Rectal smooth muscle tissue (tissue), 1 donor: Measurements from ENCODE around the gene PMM1.
A peak's percentile ranks its signal among the peaks of the same experiment; 100 is the strongest.

Experiments used
- H3K27ac ChIP-seq: one replicate; pipeline ENCODE4 v1.7.0; 2013; ENCODE audit warnings: low read depth, low read length, inconsistent platforms
- H3K27me3 ChIP-seq: one replicate; pipeline ENCODE4 v1.7.0; 2013; ENCODE audit warnings: low read length; ENCODE audit not compliant: control insufficient read depth, insufficient read depth
- H3K36me3 ChIP-seq: one replicate; pipeline ENCODE4 v1.7.0; 2013; ENCODE audit warnings: low read length; ENCODE audit not compliant: control insufficient read depth, insufficient read depth
- H3K4me1 ChIP-seq: one replicate; pipeline ENCODE4 v1.7.0; 2013; ENCODE audit warnings: low read length; ENCODE audit not compliant: control insufficient read depth, insufficient read depth
- H3K4me3 ChIP-seq: one replicate; pipeline ENCODE4 v1.7.0; 2013; ENCODE audit warnings: low read length
- H3K9ac ChIP-seq: one replicate; pipeline ENCODE4 v1.7.0; 2013; ENCODE audit warnings: low read length

PMM1 gene

DNA sequence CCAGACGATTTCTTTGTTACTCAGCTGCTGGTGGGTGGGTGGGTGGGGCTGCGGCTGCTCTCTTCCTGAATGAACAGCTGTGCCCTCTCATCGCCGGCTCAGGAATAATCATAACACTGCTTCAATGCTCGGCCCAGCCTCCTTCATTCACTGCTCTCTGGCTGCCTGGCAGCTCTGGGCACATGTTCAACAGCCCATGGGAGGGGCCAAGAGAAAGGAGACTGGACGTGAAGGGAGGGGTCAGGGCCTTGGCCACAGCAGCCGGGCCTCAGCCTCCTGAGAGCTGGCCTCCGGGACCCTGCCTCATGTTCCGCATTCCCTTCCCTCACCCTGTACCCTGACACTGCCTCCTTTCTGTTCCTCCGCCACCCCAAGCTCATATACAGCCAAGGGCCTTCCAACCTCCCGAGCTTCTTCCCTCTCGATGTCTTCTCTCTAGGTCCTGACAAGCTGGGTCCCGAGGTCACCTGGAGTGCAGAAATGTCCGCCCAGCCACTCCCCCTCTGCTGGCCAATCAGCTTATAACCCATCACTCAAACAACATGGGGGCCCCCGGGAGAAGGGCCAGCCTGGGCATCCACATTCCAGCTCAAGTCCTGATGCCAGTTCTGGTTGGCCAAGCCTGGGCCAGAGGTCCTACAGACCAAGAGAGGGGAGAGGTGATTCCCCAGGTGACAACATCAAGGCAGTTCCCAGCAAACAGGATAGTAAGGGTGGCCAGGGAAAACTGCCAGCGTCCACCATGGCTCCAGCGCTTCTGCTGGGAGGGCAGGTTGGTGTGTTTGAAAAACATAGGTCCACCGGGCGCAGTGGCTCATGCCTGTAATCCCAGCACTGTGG lies 32.0 kb downstream of the PMM1 start:
- Histone ChIP-seq H3K36me3 (no peaks in the 10 kb centered on the region), H3K4me1 (peaks cover 13% of the 10 kb centered on the region), H3K9ac (no peak overlapping the region), H3K27ac (peak overlapping the region; percentile 15), H3K27me3 (no peaks in the 10 kb centered on the region), H3K4me3 (peak overlapping the region; percentile 18)

DNA sequence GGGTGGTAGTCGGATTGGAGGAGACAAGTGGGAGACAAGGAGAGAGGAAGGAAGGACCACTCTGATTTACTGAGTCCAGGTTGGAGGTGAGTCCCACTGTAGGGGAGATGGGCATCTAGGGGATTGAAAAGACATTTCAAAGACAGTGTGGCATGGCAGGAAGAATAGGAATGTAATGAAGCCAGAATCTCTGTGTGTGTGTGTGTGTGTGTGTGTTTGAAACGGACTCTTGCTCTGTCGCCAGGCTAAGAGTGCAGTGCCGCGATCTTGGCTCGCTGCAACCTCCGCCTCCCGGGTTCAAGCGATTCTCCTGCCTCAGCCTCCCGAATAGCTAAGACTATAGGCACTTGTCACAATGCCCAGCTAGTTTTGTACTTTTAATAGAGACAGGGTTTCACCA lies 33.1 kb downstream of the PMM1 start:
- Histone ChIP-seq H3K4me3 (no peak overlapping the region), H3K36me3 (no peaks in the 10 kb centered on the region), H3K4me1 (peaks cover 11% of the 10 kb centered on the region), H3K27me3 (no peaks in the 10 kb centered on the region), H3K9ac (no peak overlapping the region), H3K27ac (no peak overlapping the region)

DNA sequence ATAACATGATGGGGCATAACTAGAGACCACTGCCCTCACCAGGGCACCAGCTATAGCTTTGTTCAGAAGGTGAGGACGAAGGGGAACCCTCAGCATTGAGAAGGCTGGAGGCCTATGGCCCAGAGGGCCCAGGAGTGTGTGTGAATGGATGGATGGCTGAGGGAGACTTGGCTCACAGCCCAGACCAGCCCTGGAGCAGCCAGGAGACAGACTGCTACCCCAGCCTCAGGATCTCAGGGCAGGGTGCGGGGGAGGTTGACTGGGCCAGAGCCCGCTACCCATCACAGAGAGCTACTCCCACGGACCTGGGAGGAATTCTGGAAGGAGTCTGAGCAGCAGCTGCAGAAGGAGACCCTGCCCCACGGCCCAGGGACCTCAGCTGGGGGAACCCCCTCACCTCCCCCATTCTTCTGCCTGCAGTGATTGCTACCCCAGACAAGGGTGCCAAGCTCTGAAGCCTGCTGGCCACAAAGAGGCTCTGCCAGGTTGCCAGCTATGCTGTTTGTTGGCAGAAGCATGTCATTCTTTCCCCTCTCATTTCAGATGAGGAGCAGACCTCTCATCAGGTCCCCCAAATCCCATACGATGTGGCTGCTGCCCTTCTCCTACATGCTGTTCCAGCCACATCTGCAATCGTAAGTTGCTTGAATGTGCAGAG lies 34.2 kb downstream of the PMM1 start:
- Histone ChIP-seq H3K36me3 (no peaks in the 10 kb centered on the region), H3K4me1 (peaks cover 7% of the 10 kb centered on the region), H3K27me3 (no peaks in the 10 kb centered on the region), H3K4me3 (no peak overlapping the region), H3K9ac (no peak overlapping the region), H3K27ac (no peak overlapping the region)

DNA sequence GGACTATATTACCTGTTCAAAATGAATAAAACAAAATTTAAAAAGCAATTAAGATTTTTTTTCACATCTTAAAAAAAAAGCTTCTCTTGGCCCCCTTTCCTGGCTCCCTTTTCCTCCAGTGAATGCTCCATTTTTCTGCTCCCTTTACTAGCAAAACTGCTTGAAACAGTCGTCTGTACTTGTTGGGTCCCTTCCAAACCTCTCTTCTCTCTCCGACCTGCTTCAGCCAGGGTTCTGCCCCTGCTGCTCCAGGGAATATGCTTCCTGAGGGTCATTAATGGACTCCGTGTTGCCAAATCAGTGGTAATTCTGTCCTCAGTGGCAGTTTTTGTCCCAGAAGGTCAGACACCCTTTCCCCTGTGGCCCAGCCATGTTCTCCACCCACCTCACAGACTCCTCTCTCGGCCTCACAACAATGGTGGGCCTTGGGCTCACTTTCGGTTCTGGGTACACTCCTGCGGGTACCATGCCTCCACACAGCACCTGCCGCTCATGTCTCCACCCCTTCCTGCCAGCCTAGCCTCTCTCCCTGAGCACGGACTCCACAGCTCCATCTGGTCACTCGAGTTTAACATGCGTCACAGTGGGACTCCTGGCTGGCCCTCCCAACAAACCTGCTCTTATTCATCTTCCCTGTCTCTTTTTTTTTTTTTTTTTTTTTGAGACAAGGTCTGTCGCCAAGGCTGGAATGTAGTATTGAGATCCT lies 37.6 kb downstream of the PMM1 start:
- H3K27me3 ChIP-seq = no peaks in the 10 kb centered on the region
- H3K27ac ChIP-seq = no peak overlapping the region
- H3K9ac ChIP-seq = no peak overlapping the region
- no peaks in the 10 kb centered on the region for H3K4me1 ChIP-seq
- no peak overlapping the region for H3K4me3 ChIP-seq
- no peaks in the 10 kb centered on the region for H3K36me3 ChIP-seq

DNA sequence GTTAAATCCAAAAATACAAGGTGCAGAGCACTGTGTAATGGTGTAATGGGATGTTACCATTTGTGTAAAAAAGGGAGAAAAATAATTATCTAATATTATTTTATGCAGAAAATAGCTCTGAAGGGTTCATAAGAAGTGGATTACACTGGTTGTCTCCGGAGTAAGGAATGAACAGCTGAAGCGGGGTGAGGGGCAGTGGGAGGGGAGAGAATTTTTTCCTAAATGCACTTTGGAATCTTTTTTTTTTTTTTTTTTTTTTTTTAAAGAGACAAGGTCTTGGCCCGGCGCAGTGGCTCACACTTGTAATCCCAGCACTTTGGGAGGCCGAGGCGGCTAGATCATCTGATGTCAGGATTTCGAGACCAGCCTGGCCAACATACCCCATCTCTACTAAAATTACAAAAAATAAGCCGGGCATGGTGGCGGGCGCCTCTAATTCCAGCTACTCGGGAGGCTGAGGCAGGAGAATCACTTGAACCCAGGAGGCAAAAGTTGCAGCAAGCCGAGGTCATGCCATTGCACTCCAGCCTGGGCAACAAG lies 38.6 kb downstream of the PMM1 start:
- no peaks in the 10 kb centered on the region for H3K36me3 ChIP-seq
- H3K9ac ChIP-seq = no peak overlapping the region
- H3K4me1 ChIP-seq = no peaks in the 10 kb centered on the region
- H3K27me3 ChIP-seq = no peaks in the 10 kb centered on the region
- no peak overlapping the region for H3K4me3 ChIP-seq
- no peak overlapping the region for H3K27ac ChIP-seq

DNA sequence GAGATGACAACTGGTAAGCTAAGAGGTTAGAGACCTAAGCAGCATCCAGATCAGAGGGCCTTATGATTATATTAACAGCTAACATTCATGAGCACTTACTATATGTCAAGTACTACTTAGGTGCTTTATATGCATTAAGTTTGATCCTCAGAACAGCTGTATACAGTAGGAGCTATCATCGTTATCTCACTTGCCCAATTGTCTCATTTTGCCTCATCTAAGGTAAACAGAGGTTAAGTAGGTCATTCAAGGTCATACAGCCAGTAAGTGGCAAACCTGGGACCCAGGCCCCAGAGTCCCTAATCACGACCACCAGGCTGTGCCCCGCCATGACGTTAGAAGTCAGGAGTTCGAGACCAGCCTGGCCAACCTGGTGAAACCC lies 40.8 kb downstream of the PMM1 start:
- Histone ChIP-seq H3K4me3 (no peak overlapping the region), H3K9ac (no peak overlapping the region), H3K27ac (no peak overlapping the region), H3K4me1 (peaks cover 6% of the 10 kb centered on the region), H3K27me3 (no peaks in the 10 kb centered on the region), H3K36me3 (no peaks in the 10 kb centered on the region)

DNA sequence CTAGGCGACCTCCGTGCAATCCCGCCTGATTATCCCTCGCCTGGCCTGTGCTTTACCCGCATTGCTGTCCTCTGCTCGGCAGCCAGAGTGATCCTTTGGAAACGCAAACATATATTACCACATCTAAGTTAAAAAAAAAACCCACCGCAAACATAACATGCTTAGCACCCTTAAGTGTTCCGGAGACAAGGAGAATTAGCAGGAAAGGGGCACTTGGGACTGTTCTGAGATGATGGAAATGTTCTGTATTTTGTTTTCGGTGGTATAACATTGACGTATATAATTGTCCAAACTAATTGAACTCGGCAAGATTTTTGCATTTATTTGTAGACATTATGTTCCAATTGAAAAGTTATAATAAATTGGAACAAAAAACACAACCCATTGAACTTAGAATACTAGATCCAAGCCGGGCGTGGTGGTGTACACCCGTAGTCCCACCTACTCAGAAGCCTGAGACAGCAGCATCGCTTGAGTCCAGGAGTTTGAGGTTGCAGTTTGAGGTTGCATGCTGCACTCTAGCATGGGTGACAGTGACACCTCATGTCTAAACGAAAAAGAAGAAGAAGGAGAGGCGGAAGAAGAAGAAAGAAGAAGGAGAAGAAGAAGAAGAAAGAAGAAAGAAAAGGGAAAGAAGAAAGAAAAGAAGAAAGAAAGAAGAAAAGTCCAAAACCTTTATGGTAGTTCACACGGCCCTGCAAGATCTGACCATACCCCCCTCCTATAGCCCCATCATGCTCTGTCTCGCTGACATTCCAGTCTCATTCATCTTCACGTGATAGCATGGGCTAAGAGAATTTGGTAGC lies 44.8 kb downstream of the PMM1 start:
- no peak overlapping the region for H3K9ac ChIP-seq

DNA sequence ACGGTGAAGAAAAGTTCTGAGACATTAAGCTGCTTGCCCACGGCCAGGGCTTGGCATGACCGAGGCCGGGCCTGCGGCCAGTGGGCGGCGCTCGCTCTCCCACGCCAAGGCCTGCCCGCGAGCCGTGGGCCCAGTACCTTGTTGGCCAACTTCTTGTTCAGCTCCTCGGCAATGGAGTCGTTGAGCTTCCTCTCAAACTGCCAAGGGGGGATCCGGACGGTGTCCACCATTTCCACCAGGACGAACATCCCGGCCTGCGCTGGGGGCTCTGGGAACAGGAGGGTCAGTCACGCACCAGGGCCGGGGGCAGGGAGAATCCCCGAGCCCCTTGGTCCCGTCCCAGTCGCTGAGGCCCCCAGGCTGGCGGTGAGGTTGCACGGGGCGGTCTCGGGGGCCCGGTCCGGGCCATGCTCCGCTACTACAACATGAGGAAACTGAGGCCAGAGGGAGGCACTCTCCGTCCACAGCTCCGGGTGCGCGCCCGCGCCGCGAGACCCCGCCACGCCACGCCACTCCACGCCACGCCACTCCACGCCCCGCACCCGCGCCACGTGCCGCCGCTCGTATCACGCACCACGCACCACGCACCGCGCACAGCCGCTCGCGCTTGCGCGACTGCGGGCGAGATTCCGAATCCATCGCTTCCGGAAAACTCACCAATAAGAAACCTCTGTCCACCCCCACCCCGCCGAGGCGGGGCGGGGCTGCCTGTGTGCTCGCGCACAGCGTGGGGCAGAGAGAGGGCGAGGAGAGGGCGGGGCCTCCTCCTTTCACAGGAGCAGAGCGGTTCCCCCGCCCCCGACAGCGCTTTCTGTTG lies 45.6 kb downstream of the PMM1 start, which contains the start of gene POLR3H:
TSS of gene POLR3H (minus strand) at position 617 of the 817 bp plus-strand sequence. CDS start at position 248, 369 bp downstream.
- Histone ChIP-seq H3K27ac (peak within 1 kb of the TSS; percentile 91), H3K9ac (peak within 1 kb of the TSS; percentile 40), H3K4me1 (peaks cover 9% of the 10 kb centered on the region), H3K4me3 (peak within 1 kb of the TSS; percentile 91), H3K27me3 (no peaks in the 10 kb centered on the region), H3K36me3 (no peaks in the 10 kb centered on the region)

More for the DNA sequence above, 44.8 kb downstream of the PMM1 start:
- Histone ChIP-seq H3K27me3 (no peaks in the 10 kb centered on the region), H3K27ac (peak overlapping the region; percentile 18), H3K36me3 (no peaks in the 10 kb centered on the region), H3K4me1 (peaks cover 9% of the 10 kb centered on the region), H3K4me3 (peak overlapping the region; percentile 34)

DNA sequence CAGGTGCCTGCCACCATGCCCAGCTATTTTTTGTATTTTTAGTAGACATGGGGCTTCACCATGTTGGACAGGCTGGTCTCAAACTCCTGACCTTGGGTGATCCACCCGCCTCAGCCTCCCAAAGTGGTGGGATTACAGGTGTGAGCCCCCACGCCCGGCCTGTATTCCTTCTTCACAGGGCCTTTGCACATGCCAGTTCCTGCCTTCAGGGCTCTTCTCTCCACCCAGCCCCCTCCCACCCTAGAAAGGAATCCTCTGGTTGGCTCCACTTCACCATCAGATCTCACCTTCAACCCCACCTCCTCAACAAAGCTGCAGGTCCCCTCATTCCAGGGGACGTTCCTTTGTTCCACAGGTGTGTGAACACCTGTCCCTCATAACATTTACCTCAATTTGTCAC lies 47.4 kb downstream of the PMM1 start:
- Histone ChIP-seq H3K27ac (no peak overlapping the region), H3K4me3 (no peak overlapping the region), H3K36me3 (no peaks in the 10 kb centered on the region), H3K4me1 (peaks cover 9% of the 10 kb centered on the region), H3K27me3 (no peaks in the 10 kb centered on the region), H3K9ac (no peak overlapping the region)

DNA sequence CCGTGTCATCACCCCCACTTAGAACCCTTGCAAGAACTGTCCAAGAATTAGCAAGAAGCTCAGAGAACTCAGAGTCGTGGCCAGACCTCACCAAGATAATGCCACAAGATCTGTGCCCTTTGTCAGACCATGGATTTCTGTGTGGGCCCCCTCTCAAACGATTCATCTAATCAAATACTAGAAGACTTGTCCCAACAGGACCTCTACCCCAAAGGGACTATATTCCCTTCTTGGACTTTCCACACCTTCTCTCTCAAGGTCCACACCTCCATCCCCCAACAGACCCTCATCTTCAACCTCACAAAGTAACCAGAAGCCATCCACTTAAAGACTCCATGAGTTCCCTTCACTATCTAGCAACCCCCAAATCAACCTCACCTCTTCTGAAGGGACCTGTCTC lies 48.2 kb downstream of the PMM1 start:
- no peaks in the 10 kb centered on the region for H3K27me3 ChIP-seq
- H3K9ac ChIP-seq = no peak overlapping the region
- H3K4me3 ChIP-seq = no peak overlapping the region
- peaks cover 9% of the 10 kb centered on the region for H3K4me1 ChIP-seq
- H3K36me3 ChIP-seq = no peaks in the 10 kb centered on the region
- H3K27ac ChIP-seq = no peak overlapping the region

DNA sequence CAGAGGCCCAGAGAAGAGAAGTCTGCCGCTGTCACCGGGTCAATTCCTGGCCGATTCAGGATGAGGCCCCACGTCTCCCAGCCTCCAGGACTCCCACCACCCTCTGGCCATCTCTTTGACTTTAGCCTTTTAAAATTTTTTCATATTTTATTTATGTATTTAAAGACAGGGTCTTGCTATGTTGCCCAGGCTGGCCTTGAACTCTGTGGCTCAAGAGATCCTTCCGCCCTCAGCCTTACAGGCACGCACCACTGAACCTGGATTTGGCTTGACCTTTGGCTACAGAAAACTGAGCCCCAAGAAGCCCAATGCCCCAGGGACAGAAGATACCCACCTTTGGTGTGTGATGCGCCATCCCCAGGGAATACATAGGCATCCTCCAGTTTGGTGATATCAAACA lies 49.3 kb downstream of the PMM1 start:
- Histone ChIP-seq H3K9ac (no peak overlapping the region), H3K4me3 (no peak overlapping the region), H3K4me1 (peaks cover 9% of the 10 kb centered on the region), H3K36me3 (no peaks in the 10 kb centered on the region), H3K27me3 (no peaks in the 10 kb centered on the region), H3K27ac (no peak overlapping the region)
